Thymus (tissue), 11 donors: ENCODE measurements around the gene MYH7. TPM values are rescaled to one million over a fixed set of nuclear protein-coding genes. Genes with fewer than 3 reads are reported as not detected.
A peak's percentile ranks its signal among the peaks of the same experiment; 100 is the strongest.
"Not testable (repeated sequence)": the region's sequence is repeated elsewhere in the genome, so short reads cannot be mapped to it uniquely, and the experiment has no call there.

Experiments used
- DNase-seq, 9 donors: peaks; one replicate each; pipeline ENCODE4 v3.0.0-alpha.2; 2013; ENCODE audit warnings: low spot score in 9 of 9, low read depth in 6 of 9, missing footprints in 1 of 9
- H3K27ac ChIP-seq, 2 donors: one replicate each; pipeline ENCODE4 v1.5.1; 2013; ENCODE audit warnings: control low read depth in 1 of 2, low read depth in 1 of 2, low read length in 1 of 2, mild to moderate bottlenecking in 1 of 2, moderate library complexity in 1 of 2
- H3K27me3 ChIP-seq, 2 donors: one replicate each; pipeline ENCODE4 v1.5.1; 2013; ENCODE audit warnings: low read length in 1 of 2; ENCODE audit not compliant: control insufficient read depth in 2 of 2, insufficient read depth in 1 of 2
- H3K36me3 ChIP-seq, 2 donors: one replicate each; pipeline ENCODE4 v1.5.1; 2013; ENCODE audit warnings: low read length in 1 of 2, mild to moderate bottlenecking in 1 of 2, moderate library complexity in 1 of 2; ENCODE audit not compliant: control insufficient read depth in 2 of 2, insufficient read depth in 2 of 2
- H3K4me1 ChIP-seq, 2 donors: one replicate each; pipeline ENCODE4 v1.5.1; 2013; ENCODE audit warnings: low read length in 2 of 2; ENCODE audit not compliant: control insufficient read depth in 2 of 2, insufficient read depth in 2 of 2
- H3K4me3 ChIP-seq, 2 donors: one replicate each; pipeline ENCODE4 v1.5.1; 2013; ENCODE audit warnings: low read length in 2 of 2, control low read depth in 1 of 2, mild to moderate bottlenecking in 1 of 2
- H3K9me3 ChIP-seq, 2 donors: one replicate each; pipeline ENCODE4 v1.5.1; 2013; ENCODE audit warnings: low read length in 1 of 2, mild to moderate bottlenecking in 1 of 2; ENCODE audit not compliant: control insufficient read depth in 2 of 2, insufficient read depth in 1 of 2
- WGBS: extraction: QIAGEN DNeasy Blood & Tissue Kit; methylation state at CpG from one replicate; pipeline ENCODE4 v1.1.7; 2013; 5-methylcytosine and 5-hydroxymethylcytosine counted together
- polyA plus RNA-seq: library from polyadenylated mRNA; stranded (reverse); fragments of 200-250 nt; gene quantifications from one replicate; pipeline ENCODE4 v1.2.3, GENCODE V29; 2013
- total RNA-seq: library from RNA; stranded (reverse); fragments of 120-200 nt; gene quantifications from one replicate; pipeline ENCODE4 v1.2.4, GENCODE V29; 2013
- donor health status: healthy.

The MYH7 gene
- total and polyA plus RNA-seq, 2 donors: 0.09 to 0.46 TPM

DNA sequence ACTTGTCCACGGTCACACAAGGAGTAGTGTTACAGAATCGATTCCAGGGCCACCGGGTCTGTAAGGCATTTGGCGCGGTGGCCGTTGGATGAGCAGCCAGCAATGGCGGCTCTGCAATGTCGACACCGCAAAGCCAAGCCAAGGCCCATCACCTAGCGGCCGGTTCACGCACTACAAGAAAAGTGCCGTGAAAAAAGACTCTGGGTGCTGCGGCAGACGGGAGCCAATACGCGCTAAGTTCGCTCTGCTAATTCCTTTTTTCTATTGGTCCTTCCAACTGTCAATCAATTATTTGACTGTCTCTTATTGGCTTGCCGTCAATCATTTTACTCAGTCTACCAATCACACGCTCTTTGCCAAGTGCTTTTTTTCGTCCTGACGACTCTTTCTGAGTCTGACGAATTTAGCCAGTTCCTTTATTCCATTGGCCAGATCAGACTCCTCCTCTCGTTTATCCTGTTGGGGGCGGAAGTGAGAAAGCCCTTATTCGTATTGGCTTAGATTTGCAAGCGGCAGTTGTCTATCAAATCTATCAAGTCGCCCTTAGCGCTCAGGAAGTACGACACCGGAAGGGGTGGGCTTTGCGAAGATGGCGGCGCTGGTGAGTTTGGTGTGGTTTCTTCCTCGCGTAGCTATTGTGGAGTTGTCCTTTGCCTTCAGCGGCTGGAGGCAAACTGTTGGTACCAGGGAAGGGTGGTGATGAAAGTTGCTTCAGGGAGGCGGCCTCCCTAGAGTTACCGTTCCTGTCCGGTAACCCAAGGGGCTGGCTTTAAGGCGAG is 33.9 kb upstream of the MYH7 start, which contains the start of gene NGDN:
Gene NGDN, plus strand, starts transcription at position 577 of the 779 bp plus-strand sequence. Its CDS starts 13 bp downstream, at position 590.
- peaks cover 0 to 3% of the 10 kb centered on the region in 2 donors for H3K9me3 ChIP-seq
- peak; percentile 90 to 100 (median 97) for DNase-seq
- peak within 1 kb of the TSS; percentile 70 to 82 for H3K4me3 ChIP-seq
- 5% methylated on average over 41 of the region's 41 CpGs for WGBS
- H3K36me3 ChIP-seq: peaks cover 10 to 15% of the 10 kb centered on the region in 2 donors
- H3K27me3 ChIP-seq: no peaks in the 10 kb centered on the region
- H3K27ac ChIP-seq: peak within 1 kb of the TSS; percentile 82 to 88
- H3K4me1 ChIP-seq: peaks cover 4 to 8% of the 10 kb centered on the region in 2 donors

DNA sequence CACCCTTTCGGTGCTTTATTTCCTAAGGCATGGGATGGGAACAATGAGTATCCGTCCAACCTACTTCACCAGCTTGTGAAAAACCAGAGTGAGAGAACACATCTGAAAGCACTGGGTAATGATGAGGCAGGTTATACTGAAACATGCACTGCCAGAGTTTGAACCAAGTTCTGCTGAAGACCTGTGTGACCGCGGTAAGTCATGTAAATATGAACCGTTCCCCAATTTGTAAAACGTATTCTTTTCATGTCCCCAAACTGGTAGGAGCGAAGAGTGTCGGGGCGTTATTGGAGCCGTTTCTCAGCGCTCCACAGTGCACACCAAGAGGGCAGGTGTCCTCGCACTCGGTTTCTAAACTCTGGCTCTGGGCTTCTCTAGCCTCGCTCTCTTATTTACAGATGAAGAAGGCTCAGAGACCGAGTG is 33.3 kb upstream of the MYH7 start:
- no peaks in the 10 kb centered on the region for H3K27me3 ChIP-seq
- 85% methylated on average over 15 of the region's 15 CpGs for WGBS
- H3K36me3 ChIP-seq: peaks cover 6 to 15% of the 10 kb centered on the region in 2 donors
- no peak for DNase-seq
- peak overlapping the region; percentile 70 to 82 for H3K4me3 ChIP-seq
- H3K9me3 ChIP-seq: peaks cover 0 to 3% of the 10 kb centered on the region in 2 donors
- peaks cover 4 to 8% of the 10 kb centered on the region in 2 donors for H3K4me1 ChIP-seq
- peak overlapping the region; percentile 82 to 88 for H3K27ac ChIP-seq

DNA sequence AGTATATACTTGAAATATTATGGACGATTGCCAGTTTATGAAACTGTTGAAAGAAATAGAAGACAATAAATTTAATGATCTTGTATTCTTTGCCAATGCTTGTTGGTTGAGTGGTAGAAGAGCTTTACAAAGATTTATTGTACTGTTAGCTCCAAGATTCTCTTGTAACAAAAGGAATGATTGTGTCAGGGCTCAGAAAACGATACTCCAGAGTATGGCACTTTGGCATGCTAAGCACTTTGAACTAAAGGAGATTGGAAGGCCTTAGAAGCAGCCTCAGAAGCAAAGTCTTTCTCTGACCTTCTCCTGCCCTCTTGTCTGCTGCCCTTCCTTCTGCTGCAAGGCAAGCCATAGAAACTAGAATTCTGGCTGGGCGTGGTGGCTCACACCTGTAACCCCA is 29.8 kb upstream of the MYH7 start:
- no peaks in the 10 kb centered on the region for H3K27me3 ChIP-seq
- H3K27ac ChIP-seq: no peak overlapping the region
- peaks cover 2 to 6% of the 10 kb centered on the region in 2 donors for H3K4me1 ChIP-seq
- H3K4me3 ChIP-seq: no peak overlapping the region
- H3K9me3 ChIP-seq: peaks cover 0 to 3% of the 10 kb centered on the region in 2 donors
- WGBS: 92% methylated on average over 3 of the region's 3 CpGs
- no peaks in the 10 kb centered on the region for H3K36me3 ChIP-seq
- no peak for DNase-seq

DNA sequence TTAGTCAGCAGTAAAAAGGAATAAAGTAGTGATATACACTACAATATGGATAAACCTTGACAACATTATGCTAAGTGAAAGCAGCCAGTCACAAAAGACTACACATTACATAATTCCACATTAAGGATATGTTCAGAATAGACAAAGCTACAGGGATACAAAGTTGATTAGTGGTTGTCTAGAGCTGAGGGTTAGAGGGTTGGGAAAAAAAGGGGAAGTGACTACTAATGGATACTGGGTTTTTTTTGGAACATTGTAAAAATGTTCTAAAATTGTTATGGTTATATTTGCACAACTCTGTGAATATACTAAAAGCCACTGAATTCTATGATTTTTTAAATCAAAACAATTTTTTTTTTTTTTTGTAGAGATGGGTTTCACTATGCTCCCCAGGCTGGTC is 29.2 kb upstream of the MYH7 start:
- peaks cover 0 to 4% of the 10 kb centered on the region in 2 donors for H3K4me1 ChIP-seq
- no peak overlapping the region for H3K27ac ChIP-seq
- H3K36me3 ChIP-seq: no peaks in the 10 kb centered on the region
- H3K4me3 ChIP-seq: no peak overlapping the region
- no peaks in the 10 kb centered on the region for H3K27me3 ChIP-seq
- peaks cover 0 to 3% of the 10 kb centered on the region in 2 donors for H3K9me3 ChIP-seq
- DNase-seq: no peak

DNA sequence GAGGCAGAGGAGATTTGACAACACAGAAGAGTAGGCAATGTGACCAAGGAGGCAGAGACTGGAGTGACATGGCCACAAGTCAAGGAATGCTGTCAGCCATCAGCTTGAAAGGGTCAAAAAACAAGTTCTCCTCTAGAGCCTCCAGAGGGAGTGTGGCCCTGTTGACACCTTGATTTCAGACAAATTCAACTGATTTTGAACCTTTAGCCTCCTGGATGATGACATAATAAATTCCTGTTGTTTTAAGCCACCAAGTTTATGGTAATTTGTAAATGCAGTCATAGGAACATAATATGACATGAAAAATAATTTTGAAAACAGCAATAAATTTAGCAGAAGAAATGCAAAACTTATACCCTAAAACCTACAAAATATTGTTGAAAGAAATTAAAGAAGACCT is 25.5 kb upstream of the MYH7 start:
- H3K4me3 ChIP-seq: no peak overlapping the region
- H3K27ac ChIP-seq: no peak overlapping the region
- no peak for DNase-seq
- no peaks in the 10 kb centered on the region for H3K27me3 ChIP-seq
- H3K36me3 ChIP-seq: no peaks in the 10 kb centered on the region
- H3K4me1 ChIP-seq: no peaks in the 10 kb centered on the region
- no peaks in the 10 kb centered on the region for H3K9me3 ChIP-seq

DNA sequence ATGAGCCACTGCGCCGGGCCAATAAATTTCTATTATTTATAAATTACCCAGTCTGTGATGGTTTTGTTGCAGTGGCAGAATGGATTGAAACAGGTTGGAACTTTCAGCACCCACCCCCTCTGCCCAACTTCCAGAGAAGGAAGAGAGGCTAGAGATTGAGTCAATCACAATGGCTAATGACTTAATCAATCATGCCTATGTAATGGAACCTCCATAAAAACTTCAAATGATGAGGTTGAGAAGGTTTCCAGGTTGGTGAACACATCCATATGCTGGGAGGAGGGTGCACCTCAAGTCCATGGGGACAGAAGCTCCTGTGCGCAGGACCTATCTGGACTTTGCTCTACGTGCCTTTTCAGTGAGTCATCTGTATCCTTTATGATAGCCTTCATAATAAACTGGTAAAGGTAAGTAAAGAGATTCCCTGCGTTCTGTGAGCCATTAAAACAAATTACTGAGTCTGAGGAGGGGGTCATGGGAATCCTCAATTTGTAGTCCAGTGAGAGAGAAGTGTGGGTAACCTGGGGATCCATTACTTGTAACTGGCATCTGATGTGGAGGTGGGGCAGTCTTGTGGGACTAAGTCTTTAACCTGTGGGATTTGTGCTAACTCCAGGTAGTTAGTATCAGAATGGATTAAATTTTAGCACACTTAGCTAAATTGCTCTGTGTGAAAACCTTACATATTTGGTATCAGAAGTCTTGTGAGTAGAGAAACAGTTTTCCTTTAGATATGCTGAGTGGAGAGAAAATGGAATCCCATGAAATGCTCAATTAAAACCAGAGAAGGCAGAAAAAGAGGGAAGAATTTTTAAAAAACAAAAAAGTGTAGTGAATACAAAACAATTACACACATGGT is 22.4 kb upstream of the MYH7 start:
- DNase-seq: no peak
- no peaks in the 10 kb centered on the region for H3K27me3 ChIP-seq
- no peaks in the 10 kb centered on the region for H3K9me3 ChIP-seq
- H3K36me3 ChIP-seq: no peaks in the 10 kb centered on the region
- WGBS: 95% methylated on average over 5 of the region's 5 CpGs
- no peaks in the 10 kb centered on the region for H3K4me1 ChIP-seq
- H3K27ac ChIP-seq: no peak overlapping the region
- no peak overlapping the region for H3K4me3 ChIP-seq

DNA sequence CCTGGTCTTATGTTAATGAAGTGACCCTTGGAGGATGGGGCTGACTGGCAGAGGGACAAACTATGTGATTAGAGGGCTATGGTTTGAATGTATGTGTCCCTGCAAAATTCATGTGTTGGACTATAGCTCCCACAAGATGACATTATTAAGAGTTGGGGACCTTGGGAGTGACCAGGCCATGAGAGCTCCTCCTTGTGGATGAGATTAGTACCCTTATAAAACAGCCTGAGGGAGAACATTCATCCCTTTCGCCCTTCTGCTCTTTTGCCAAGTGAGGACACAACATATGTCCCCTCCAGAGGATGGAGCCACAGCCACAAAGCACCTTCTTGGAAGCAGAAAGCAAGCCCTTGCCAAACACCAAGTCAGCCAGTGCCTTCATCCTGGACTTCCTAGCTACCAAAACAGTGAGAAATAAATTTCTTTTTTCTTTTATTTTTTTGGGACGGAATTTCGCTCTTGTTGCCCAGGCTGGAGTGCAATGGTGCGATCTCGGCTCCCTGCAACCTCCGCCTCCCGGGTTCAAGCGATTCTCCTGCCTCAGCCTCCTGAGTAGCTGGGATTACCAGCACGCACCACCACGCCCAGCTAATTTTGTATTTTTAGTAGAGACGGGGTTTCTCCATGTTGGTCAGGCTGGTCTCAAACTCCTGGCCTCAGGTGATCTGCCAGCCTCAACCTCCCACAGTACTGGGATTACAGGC is 21.6 kb upstream of the MYH7 start:
- not testable (repeated sequence) for DNase-seq, H3K4me3 ChIP-seq, H3K27ac ChIP-seq, H3K27me3 ChIP-seq, H3K9me3 ChIP-seq, H3K36me3 ChIP-seq, H3K4me1 ChIP-seq
- WGBS: 98% methylated on average over 11 of the region's 11 CpGs

DNA sequence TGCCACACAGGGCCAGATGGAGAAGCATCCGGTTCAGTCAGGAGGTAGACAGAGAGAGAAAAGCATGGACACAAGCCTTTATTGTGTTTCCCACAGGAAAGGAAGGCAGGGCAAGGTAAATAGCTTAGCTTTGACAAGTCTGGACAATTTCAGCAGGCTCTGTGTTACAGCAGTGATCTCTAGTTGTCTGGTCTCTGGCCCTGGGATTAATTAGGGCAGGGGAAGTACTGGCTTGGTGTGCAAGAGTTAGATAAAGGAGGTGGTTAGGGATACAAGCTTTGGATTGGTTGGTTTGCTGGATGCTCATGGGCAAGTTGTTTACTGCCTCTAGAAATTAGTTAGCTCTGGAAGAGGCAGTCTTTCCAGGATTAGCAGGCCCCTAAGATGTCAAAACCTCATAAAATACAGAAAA is 19.0 kb upstream of the MYH7 start:
- Histone ChIP-seq H3K4me3 (no peak overlapping the region), H3K4me1 (no peaks in the 10 kb centered on the region), H3K27ac (no peak overlapping the region), H3K36me3 (no peaks in the 10 kb centered on the region), H3K9me3 (no peaks in the 10 kb centered on the region), H3K27me3 (no peaks in the 10 kb centered on the region)
- no peak for DNase-seq
- WGBS: 46% methylated on average over 1 of the region's 1 CpG
